Measurements from ENCODE around the gene POLR2E.

GRCh38 chr19:1140272-1141027, 45.3 kb upstream of the POLR2E start:
- TF ChIP-seq, protein P1, sequence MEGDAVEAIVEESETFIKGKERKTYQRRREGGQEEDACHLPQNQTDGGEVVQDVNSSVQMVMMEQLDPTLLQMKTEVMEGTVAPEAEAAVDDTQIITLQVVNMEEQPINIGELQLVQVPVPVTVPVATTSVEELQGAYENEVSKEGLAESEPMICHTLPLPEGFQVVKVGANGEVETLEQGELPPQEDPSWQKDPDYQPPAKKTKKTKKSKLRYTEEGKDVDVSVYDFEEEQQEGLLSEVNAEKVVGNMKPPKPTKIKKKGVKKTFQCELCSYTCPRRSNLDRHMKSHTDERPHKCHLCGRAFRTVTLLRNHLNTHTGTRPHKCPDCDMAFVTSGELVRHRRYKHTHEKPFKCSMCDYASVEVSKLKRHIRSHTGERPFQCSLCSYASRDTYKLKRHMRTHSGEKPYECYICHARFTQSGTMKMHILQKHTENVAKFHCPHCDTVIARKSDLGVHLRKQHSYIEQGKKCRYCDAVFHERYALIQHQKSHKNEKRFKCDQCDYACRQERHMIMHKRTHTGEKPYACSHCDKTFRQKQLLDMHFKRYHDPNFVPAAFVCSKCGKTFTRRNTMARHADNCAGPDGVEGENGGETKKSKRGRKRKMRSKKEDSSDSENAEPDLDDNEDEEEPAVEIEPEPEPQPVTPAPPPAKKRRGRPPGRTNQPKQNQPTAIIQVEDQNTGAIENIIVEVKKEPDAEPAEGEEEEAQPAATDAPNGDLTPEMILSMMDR (IDR thresholded peaks at IDR 0.05), result no peak
- TF ChIP-seq ZFX (IDR thresholded peaks at IDR 0.05; ENCODE audit: borderline replicate concordance), result no peak

All from 22Rv1 (cell line).